HG03342 (cell line): Measurements from ENCODE around the gene MAN1A1.
A peak's percentile ranks its signal among the peaks of the same experiment; 100 is the strongest.

Experiments used
- ATAC-seq: cut with Tn5 transposase; IDR thresholded peaks from one replicate; pipeline ENCODE4 v1.9.1; 2021; ENCODE audit warnings: mild to moderate bottlenecking, moderate library complexity; ENCODE audit not compliant: unreplicated experiment

The MAN1A1 gene

DNA sequence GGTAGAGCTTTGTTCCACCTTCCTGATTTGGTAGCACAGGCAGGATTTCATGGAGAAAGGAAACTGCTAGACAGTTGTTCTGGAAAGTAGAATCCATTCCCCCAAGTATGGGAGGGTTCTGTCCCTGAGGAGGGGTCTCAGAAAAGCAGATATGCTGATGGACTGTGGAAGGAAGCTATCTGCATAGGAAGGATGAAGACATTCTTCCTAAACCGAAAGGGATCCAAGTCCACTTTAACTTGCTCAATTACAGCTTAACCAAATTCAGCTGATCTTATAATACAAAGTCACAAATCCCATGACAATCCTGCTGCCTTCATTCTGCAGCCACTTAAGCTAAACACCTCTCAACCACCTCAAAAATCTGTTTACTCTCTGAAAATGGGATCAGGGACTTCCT, 2.6 kb downstream of the MAN1A1 start:
- ATAC-seq: no peak

DNA sequence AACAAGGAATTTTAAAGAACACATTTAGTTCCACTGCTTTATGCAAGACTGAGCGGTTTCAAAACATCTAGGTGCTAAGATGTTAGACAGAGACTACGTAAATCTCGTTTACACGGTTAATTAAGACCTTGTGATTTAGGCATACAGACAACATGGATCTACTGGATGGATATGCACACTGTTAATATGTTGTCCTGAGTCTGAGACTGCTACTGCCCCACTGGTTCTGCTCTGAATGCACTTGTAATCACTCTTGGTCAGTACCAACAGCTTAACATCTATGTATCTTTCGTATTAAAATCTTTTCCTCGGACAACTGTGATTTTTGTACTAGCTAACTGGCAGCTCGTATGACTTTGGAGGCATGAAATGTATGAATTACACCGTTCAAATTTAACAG, 3.1 kb downstream of the MAN1A1 start:
- ATAC-seq: no peak

DNA sequence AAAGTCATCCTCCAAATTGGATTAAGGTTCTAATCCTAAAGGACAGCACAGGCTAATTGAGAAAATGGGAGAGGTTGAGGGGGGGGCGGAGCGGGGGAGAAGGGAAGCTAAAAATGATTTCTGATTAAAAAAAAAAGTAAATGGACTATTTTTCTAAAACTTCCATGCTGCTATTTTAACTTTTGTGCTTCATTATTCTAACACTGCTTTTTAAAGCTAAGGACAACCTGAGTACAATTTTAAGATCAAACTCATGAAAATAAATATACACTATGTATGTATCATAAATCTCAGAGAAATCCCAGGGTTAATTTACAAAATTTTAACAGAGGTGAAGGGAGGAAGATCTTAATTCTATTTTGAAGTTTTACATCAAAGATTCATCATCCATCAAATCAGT, 4.4 kb downstream of the MAN1A1 start:
- ATAC-seq: no peak

DNA sequence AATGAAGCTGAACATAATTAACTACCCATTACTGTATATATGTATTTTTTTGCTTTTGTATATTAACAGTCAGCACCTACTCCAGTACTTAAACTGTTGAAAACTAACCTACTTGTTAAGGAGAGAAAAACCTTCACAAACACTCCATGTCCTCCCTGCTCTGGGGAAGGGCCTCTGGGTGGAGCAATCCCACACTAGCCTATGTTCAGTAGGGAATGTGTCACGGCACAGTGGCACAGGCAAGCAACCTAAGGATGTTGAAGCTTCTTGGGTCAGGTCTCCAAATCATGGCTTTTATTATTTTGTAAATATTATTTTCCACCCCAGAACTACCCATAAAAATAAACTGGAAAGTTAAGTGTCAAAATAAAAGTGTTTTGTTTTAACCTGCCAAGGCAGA, 5.3 kb downstream of the MAN1A1 start:
- ATAC-seq: no peak

- ATAC-seq: no peak
Measured at GRCh38 chr6:119343573-119344146, 5.9 kb downstream of the MAN1A1 start.

- ATAC-seq: no peak
Measured at GRCh38 chr6:119343167-119343566, 6.4 kb downstream of the MAN1A1 start.

- no peak for ATAC-seq
Measured at GRCh38 chr6:119342430-119342829, 7.1 kb downstream of the MAN1A1 start.

DNA sequence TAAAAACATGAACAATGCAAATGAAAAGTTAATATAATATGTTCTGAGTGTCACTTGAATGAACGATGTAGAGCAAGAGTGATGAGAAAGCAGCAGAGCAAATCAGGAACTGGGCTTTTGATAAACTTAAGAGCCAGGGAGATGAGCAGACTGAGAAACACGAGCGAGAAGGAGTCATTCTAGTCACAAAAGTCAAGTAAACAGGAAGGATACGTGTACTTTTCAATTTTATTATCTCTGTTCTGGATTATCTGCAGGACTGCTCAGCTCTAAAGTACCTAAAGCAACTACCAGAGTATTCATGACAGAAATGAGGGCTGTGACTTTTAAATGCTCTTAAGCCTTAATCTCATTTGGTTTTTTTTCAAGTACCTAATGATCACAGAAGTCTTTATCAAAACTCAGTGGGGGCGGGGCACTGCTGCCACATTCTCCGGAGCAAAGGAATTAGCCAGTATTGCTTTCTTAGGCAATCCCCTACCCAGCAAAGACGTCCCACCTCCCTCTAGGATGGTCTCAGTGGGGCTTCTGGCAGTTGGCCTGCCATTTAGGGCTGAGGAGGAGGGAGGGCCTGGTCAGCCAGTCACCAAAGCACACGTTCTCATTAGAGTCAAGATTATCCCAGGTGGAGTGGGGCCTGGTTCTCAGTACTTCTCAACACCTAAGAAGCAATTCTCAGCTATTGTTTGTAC, 8.6 kb downstream of the MAN1A1 start:
- ATAC-seq: no peak

DNA sequence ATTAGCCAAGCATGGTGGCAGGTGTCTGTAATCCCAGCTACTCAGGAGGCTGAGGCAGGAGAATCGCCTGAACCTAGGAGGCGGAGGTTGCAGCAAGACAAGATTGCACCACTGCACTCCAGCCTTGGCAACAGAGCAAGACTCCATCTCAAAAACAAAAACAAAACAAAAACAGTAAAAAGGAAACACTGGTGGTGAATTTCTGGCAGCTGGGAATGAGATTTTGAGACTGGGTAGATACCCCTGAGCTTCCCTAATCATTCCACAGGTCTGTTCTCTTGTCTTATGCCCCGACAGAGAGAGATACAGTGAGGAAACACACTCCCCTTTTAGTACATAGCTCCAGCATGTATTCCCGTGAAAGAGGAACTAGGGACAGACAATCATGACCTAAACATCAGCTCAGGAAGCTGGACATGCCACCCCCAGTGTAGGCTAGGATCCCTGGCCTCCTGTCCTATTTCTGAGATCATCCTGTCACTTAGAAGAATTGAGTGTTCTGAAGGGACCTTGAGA, 9.6 kb downstream of the MAN1A1 start:
- no peak for ATAC-seq

GRCh38 chr6:119337762-119338161, 11.8 kb downstream of the MAN1A1 start:
- ATAC-seq: no peak

GRCh38 chr6:119337252-119337651, 12.3 kb downstream of the MAN1A1 start:
- ATAC-seq: no peak

GRCh38 chr6:119334535-119335264, 14.9 kb downstream of the MAN1A1 start:
- ATAC-seq: no peak

GRCh38 chr6:119333707-119334295, 15.8 kb downstream of the MAN1A1 start:
- peak; percentile 63 for ATAC-seq

GRCh38 chr6:119333063-119333609, 16.4 kb downstream of the MAN1A1 start:
- no peak for ATAC-seq

GRCh38 chr6:119331663-119332286, 17.8 kb downstream of the MAN1A1 start:
- ATAC-seq: no peak

- no peak for ATAC-seq
Measured at GRCh38 chr6:119330520-119331113, 18.9 kb downstream of the MAN1A1 start.

DNA sequence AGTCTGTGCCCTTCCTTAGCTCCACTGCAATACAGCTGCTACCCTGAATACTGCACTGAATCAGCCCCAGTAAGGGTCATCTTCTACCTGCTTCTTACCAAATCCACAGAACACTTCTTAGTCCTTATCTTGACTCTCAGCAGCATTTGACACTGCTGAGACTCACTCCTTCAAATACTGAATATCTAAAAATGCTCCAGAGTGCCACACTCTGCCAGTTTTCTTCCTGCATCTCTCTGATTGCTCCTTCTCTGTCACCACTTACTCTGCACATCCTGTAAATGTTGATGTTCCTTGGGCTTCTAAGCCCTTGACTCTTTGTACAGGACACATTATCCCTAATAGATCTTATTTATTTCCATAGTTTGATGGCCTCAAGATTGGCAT, 19.8 kb downstream of the MAN1A1 start:
- no peak for ATAC-seq

DNA sequence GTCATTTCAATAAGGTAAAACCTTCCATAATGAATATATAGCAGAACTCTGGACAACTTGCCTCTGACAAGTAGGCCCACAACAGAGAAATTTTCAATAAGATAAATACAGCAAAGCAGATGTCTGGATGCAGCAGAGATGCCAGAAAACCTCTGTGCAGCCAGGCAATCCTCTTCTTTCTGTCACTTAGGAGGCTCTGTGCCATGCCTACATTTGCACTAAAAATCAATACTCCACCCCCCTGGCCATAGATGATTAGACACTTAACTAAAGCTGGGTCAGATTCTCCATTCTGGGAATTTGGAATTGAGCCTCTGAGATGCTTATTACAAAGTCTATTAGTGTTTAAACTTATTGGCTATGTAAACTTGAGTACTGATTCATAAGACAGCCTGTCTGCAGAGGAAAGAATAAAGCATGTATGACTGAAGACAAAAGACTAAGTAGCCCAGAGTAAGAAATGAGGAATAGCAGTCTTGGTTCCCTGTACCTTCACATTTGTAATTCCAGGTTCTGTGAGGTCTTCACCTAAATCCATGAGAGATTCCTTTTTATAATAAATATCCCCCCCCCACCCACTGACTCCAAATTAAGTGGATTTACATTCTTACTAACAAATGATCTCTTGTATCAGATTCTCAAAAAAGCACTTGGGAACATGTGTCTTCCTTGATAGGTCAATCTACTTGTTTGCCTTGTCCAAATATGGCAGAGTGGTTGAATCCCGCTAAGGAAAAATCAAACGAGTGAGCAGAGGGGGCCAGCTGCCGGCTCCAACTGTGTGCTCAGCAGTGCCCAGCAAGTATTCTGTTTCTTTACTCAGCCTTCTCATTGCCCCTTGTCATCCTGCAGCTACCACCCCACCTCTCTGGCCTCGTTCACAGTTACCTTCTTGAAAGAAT, 20.4 kb downstream of the MAN1A1 start:
- ATAC-seq: no peak

GRCh38 chr6:119328254-119328653, 21.3 kb downstream of the MAN1A1 start:
- ATAC-seq: no peak

GRCh38 chr6:119327810-119328209, 21.8 kb downstream of the MAN1A1 start:
- ATAC-seq: no peak
